HG03066 (cell line): ENCODE data around the gene VDAC2.
A peak's percentile ranks its signal among the peaks of the same experiment; 100 is the strongest.
"Not testable (repeated sequence)": the region's sequence is repeated elsewhere in the genome, so short reads cannot be mapped to it uniquely, and the experiment has no call there.

Experiments
- ATAC-seq: cut with Tn5 transposase; IDR thresholded peaks from one replicate; pipeline ENCODE4 v1.9.1; 2021; ENCODE audit warnings: low read depth; ENCODE audit not compliant: unreplicated experiment

Gene VDAC2

GRCh38 chr10:75197906-75198305 is 12.7 kb upstream of the VDAC2 start:
- no peak for ATAC-seq

GRCh38 chr10:75199949-75200348 is 10.6 kb upstream of the VDAC2 start:
- not testable (repeated sequence) for ATAC-seq

GRCh38 chr10:75201793-75202307 is 8.7 kb upstream of the VDAC2 start:
- no peak for ATAC-seq

GRCh38 chr10:75202321-75203045 is 8.1 kb upstream of the VDAC2 start:
- no peak for ATAC-seq

- ATAC-seq = not testable (repeated sequence)
Observed at GRCh38 chr10:75203046-75203620, 7.5 kb upstream of the VDAC2 start.

- no peak for ATAC-seq
Observed at GRCh38 chr10:75203724-75204123, 6.9 kb upstream of the VDAC2 start.

- no peak for ATAC-seq
Observed at GRCh38 chr10:75205908-75206307, 4.7 kb upstream of the VDAC2 start.

- not testable (repeated sequence) for ATAC-seq
Observed at GRCh38 chr10:75206638-75207037, 4.0 kb upstream of the VDAC2 start.

GRCh38 chr10:75207079-75207856 is 3.3 kb upstream of the VDAC2 start:
- ATAC-seq = no peak

GRCh38 chr10:75207857-75208144 is 2.8 kb upstream of the VDAC2 start:
- no peak for ATAC-seq

GRCh38 chr10:75208181-75208580 is 2.4 kb upstream of the VDAC2 start:
- ATAC-seq = no peak

- no peak for ATAC-seq
Observed at GRCh38 chr10:75209086-75209920, 1.3 kb upstream of the VDAC2 start.

GRCh38 chr10:75209921-75210281 is 695 bp upstream of the VDAC2 start:
- ATAC-seq = peak; percentile 53

GRCh38 chr10:75211007-75211691 is 553 bp downstream of the VDAC2 start:
- peak; percentile 22 for ATAC-seq

- no peak for ATAC-seq
Observed at GRCh38 chr10:75212343-75212742, 1.7 kb downstream of the VDAC2 start.

GRCh38 chr10:75220274-75220673 is 9.7 kb downstream of the VDAC2 start:
- ATAC-seq = no peak

- not testable (repeated sequence) for ATAC-seq
Observed at GRCh38 chr10:75221492-75221891, 10.9 kb downstream of the VDAC2 start.

- no peak for ATAC-seq
Observed at GRCh38 chr10:75223507-75223906, 12.9 kb downstream of the VDAC2 start.

GRCh38 chr10:75226095-75226494 is 15.5 kb downstream of the VDAC2 start:
- ATAC-seq = no peak

- no peak for ATAC-seq
Observed at GRCh38 chr10:75226656-75227055, 16.1 kb downstream of the VDAC2 start.
